Subcutaneous adipose tissue (tissue), 4 donors: Measurements from ENCODE around the gene RARA. TPM values are rescaled to one million over a fixed set of nuclear protein-coding genes. Genes with fewer than 3 reads are reported as not detected.

Source experiments
- CTCF ChIP-seq: fragments of 450-650 bp; IDR thresholded peaks from one replicate; pipeline ENCODE4 v1.5.1; 2016; ENCODE audit warnings: low read depth, mild to moderate bottlenecking, control low read depth, antibody characterized with exemption, moderate library complexity
- small RNA-seq: library from RNA; depleted of rRNA; stranded (forward); fragments of <200 nt; gene quantifications from one replicate; pipeline ENCODE3, GENCODE V24; 2016
- total RNA-seq, 4 donors: library from RNA; depleted of rRNA; stranded (reverse); fragments of >200 nt; gene quantifications; one replicate each; pipeline ENCODE4 v1.1.0, GENCODE V29; 2016

The RARA gene
- total RNA-seq, 4 donors from 2014 or later = 13.9 to 21.5 (median 17.9) TPM

DNA sequence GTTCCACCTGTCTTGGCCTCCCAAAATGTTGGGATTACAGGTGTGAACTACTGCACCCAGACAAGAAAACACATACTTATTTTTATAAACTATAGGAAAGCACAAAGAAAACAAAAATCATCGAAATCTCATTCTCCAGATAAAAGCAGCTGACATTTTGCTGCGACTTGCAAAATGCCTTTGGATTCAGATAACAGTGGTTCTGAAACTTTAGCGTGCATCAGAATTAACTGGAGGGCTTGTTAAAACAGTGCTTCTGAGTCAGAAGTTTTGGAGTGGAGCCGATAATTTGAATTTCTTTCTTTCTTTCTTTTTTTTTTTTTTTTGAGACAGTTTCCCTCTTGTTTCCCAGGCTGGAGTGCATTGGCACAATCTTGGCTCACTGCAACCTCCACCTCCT is 73.3 kb downstream of the RARA start:
- no peak for TF ChIP-seq CTCF

DNA sequence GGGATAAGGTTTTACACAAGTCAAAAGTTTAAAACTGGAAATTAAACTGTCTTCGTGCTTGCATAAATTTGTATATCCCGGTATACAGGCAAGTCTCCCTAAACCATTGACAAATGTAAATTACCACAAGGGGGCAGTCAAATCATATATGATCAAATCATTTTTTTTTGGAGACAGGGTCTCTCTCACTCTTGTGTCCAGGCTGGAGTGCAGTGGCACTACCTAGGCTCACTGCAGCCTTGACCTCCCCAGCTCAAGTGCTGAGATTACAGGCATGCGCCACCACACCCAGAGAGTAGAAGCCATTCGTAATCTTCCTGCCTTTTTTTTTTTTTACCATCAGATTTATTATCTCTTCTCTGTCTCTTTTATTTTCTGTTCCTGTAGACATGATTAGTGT is 90.2 kb downstream of the RARA start:
- no peak for TF ChIP-seq CTCF

DNA sequence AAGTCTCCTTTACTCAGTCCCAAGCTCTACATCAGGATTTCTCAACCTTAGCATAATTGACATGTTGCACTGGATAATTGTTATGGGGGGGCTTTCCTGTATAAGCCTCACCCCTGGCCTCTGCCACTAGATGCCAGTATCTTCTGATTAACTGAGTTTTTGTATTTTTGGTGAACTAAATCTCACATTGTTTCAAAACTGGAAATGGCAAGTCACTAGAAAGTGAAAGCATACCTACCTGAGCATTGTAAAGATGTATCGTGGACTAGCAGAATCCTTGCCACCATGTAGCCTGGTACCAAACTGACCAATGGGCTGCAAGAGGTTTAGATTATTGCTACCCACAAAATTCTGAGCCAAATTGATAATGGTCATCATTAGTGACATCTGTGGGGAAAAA is 93.7 kb downstream of the RARA start:
- TF ChIP-seq CTCF = no peak

DNA sequence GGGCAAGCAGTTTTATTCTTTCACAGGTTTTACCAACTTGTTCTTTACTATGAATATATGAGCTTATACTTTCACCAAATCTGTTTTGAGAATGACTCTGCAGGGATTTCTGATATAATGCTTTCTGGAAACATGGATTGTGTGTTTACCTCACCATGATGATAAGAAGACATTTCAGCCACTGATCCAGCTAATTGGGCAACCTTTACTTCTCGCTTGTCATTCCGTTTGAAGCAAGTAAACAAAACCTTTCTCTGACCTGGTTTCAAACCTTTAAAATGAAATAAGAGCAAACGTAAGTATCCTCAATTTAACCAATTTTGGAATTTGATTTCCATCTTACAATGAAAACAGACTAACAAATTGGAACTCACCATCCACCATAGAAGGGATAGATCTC is 95.0 kb downstream of the RARA start:
- TF ChIP-seq CTCF = no peak

Small RNA genes lying within 50 kb of the gene (small RNA-seq; reads per million reads assigned to genes)
- 0.49 reads per million for gene RF00019
- not detected for gene RNA5SP441

Other genes with a start within 250 kb of the RARA start
- gene THRA, start 246.2 kb upstream of the RARA start, total RNA-seq = 10 to 100 TPM; 35.7 to 81.2 (median 47.1) TPM
- 10 to 100 TPM in 2 of 4 donors, 1 to 10 TPM in 2; 4.2 to 16.0 (median 12.7) TPM for gene NR1D1, start 208.6 kb upstream of the RARA start, total RNA-seq
- 10 to 100 TPM; 42.0 to 87.6 (median 61.7) TPM for gene MSL1, start 187.2 kb upstream of the RARA start, total RNA-seq
- gene CASC3, start 168.6 kb upstream of the RARA start, total RNA-seq = 10 to 100 TPM; 37.4 to 81.4 (median 71.8) TPM
- gene RAPGEFL1, start 131.7 kb upstream of the RARA start, total RNA-seq = 1 to 10 TPM; 2.4 to 7.3 (median 5.2) TPM
- 10 to 100 TPM in 1 of 4 donors, 1 to 10 TPM in 3; 8.1 to 10.2 (median 9.7) TPM for gene WIPF2, start 89.9 kb upstream of the RARA start, total RNA-seq
- gene CDC6, start 21.3 kb upstream of the RARA start, total RNA-seq = 1 to 10 TPM in 1 of 4 donors, under 1 TPM in 3; 0.16 to 2.2 (median 0.30) TPM
- gene GJD3, start 55.6 kb downstream of the RARA start, total RNA-seq = under 1 TPM in 1 of 4 donors, not detected in 3; 0.94 TPM
- 1 to 10 TPM in 2 of 4 donors, under 1 TPM in 2; 0.75 to 8.5 (median 3.7) TPM for gene TOP2A, start 108.7 kb downstream of the RARA start, total RNA-seq
- 100 to 1,000 TPM; 147 to 268 (median 232) TPM for gene IGFBP4, start 134.3 kb downstream of the RARA start, total RNA-seq
- gene TNS4, start 192.4 kb downstream of the RARA start, total RNA-seq = not detected